Endothelial cell of umbilical vein (primary cell): ENCODE data around the gene KRT34.

ENCODE experiments used
- CTCF ChIP-seq, 2 donors: IDR thresholded peaks; 1 replicate in 1 of 2; 2 replicates in 1 of 2; pipeline ENCODE4 v1.5.1; 2011; ENCODE audit warnings: low read length in 2 of 2, mild to moderate bottlenecking in 2 of 2, moderate library complexity in 2 of 2, control low read depth in 1 of 2, inconsistent platforms in 1 of 2, low read depth in 1 of 2; ENCODE audit not compliant: insufficient read depth in 1 of 2; ENCODE audit errors: extremely low read depth in 1 of 2
- EZH2 ChIP-seq: IDR thresholded peaks from 2 replicates; pipeline ENCODE4 v1.6.1; 2012; ENCODE audit warnings: borderline replicate concordance, low read depth, mild to moderate bottlenecking, moderate library complexity, low read length, inconsistent platforms; ENCODE audit not compliant: severe bottlenecking
- FOS ChIP-seq: IDR thresholded peaks from 2 replicates; pipeline ENCODE4 v1.6.1; 2011; ENCODE audit warnings: mild to moderate bottlenecking, low read length, moderate library complexity, borderline replicate concordance; ENCODE audit not compliant: insufficient read depth
- JUN ChIP-seq: IDR thresholded peaks from 2 replicates; pipeline ENCODE4 v1.6.1; 2011; ENCODE audit warnings: borderline replicate concordance, low read depth; ENCODE audit not compliant: insufficient read length, insufficient read depth
- MAX ChIP-seq: IDR thresholded peaks from 2 replicates; pipeline ENCODE4 v1.6.1; 2011; ENCODE audit not compliant: insufficient read depth, insufficient read length
- MYC ChIP-seq: IDR thresholded peaks from one replicate; pipeline ENCODE4 v1.6.1; 2011; ENCODE audit warnings: mild to moderate bottlenecking, low read depth, low read length
- POLR2A ChIP-seq: IDR thresholded peaks from 2 replicates; pipeline ENCODE4 v1.6.1; 2012; ENCODE audit warnings: low read depth, mild to moderate bottlenecking, control low read depth, low read length
- POLR2AphosphoS5 ChIP-seq: IDR thresholded peaks from 2 replicates; pipeline ENCODE4 v1.6.1; 2012; ENCODE audit warnings: low read depth, mild to moderate bottlenecking, control low read depth, low read length, moderate library complexity; ENCODE audit not compliant: insufficient read depth

DNA sequence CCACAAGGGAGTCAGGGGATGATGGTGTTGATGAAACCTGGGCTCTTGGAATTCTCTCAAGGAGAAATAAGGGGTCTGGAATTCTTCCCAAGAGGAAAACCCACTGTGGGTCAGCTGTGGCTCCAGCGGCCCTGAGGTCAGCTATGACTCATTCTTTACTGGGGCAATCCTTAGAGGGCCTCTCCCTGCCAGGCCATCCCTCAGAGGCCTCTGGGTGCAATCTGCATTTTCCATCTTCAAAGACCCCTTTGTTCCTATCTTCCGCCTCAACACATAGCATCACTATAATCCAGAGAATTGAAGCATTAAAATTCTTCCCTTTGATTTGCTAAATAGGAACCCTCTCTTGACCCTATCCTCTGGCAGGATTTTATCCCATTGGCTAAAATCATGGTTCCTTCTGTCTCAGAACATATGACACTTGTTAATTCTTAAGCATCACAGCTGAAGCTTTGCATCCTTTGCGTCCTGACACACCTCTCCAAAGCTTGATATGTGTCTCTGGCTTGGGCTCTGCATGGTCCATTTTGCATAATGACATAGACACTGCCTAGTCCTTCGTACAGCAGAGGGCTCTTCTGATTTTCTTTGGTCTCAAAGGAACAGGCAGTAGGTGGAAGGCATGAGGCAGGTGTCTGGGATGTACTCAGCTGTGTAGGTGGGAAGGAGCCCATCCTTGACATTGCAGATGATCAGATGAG, 46.6 kb upstream of the KRT34 start:
- TF ChIP-seq CTCF (IDR thresholded peaks at IDR 0.05; ENCODE audit: extremely low read depth in 1 of 2, insufficient read depth in 1 of 2, low read depth in 1 of 2, low read length in 2 of 2) = no peak
- no peak for TF ChIP-seq JUN
- no peak for TF ChIP-seq EZH2
- TF ChIP-seq POLR2A = no peak
- no peak for TF ChIP-seq MAX
- TF ChIP-seq POLR2AphosphoS5 = no peak
- no peak for TF ChIP-seq FOS
- TF ChIP-seq MYC = no peak
